Cardiac fibroblast (primary cell): ENCODE measurements around the gene MAP3K6.

ENCODE experiments used
- DNase-seq, 2 donors: peaks; one replicate each; pipeline versions ENCODE4 v3.0.0 to v3.0.0-alpha.2; 2010; ENCODE audit warnings: low read depth in 2 of 2
- H3K4me3 ChIP-seq, 2 donors: replicated peaks in 1 of 2; 1 replicate in 1 of 2; 2 replicates in 1 of 2; pipeline ENCODE4 v1.5.1; 2011; ENCODE audit warnings: low read depth in 2 of 2, low read length in 2 of 2, mild to moderate bottlenecking in 2 of 2, moderate library complexity in 1 of 2
- CTCF ChIP-seq: IDR thresholded peaks from one replicate; pipeline ENCODE4 v1.5.1; 2011; ENCODE audit warnings: low read depth, mild to moderate bottlenecking, low read length, inconsistent platforms

MAP3K6 gene

GRCh38 chr1:27380224-27380623 is 13.5 kb upstream of the MAP3K6 start:
- no peak for TF ChIP-seq CTCF
- no peak for DNase-seq
- no peak overlapping the region for H3K4me3 ChIP-seq

- no peak for DNase-seq
- no peak for TF ChIP-seq CTCF
- H3K4me3 ChIP-seq: no peak overlapping the region
Measured at GRCh38 chr1:27379564-27380122, 12.9 kb upstream of the MAP3K6 start.

GRCh38 chr1:27377760-27378495 is 11.2 kb upstream of the MAP3K6 start:
- no peak for TF ChIP-seq CTCF
- DNase-seq: no peak
- H3K4me3 ChIP-seq: no peak overlapping the region

GRCh38 chr1:27374362-27375086 is 7.8 kb upstream of the MAP3K6 start, which contains the start of gene FCN3:
Gene FCN3 (minus strand): TSS chr1:27374824. CDS start chr1:27374818, 6 bp downstream.
- H3K4me3 ChIP-seq: no peak within 1 kb of the TSS
- no peak for DNase-seq
- no peak for TF ChIP-seq CTCF

- TF ChIP-seq CTCF: peak; percentile 36
- H3K4me3 ChIP-seq: no peak overlapping the region
- DNase-seq: no peak
Measured at GRCh38 chr1:27372808-27373690, 6.3 kb upstream of the MAP3K6 start.
